GM21360 (cell line): ENCODE measurements around the gene EEF1A2.
"Not testable (repeated sequence)": the region's sequence is repeated elsewhere in the genome, so short reads cannot be mapped to it uniquely, and the experiment has no call there.

ENCODE experiments used
- ATAC-seq: cut with Tn5 transposase; IDR thresholded peaks from one replicate; pipeline ENCODE4 v1.9.1; 2021; ENCODE audit warnings: mild to moderate bottlenecking, moderate library complexity; ENCODE audit not compliant: unreplicated experiment

The EEF1A2 gene

GRCh38 chr20:63488315-63489251 lies 10.3 kb downstream of the EEF1A2 start:
- ATAC-seq: no peak

GRCh38 chr20:63487781-63488241 lies 11.1 kb downstream of the EEF1A2 start:
- no peak for ATAC-seq

- no peak for ATAC-seq
Observed at GRCh38 chr20:63487116-63487764, 11.6 kb downstream of the EEF1A2 start.

GRCh38 chr20:63486300-63486855 lies 12.5 kb downstream of the EEF1A2 start:
- ATAC-seq: no peak

- no peak for ATAC-seq
Observed at GRCh38 chr20:63484651-63485403, 14.1 kb downstream of the EEF1A2 start.

GRCh38 chr20:63484236-63484635 lies 14.6 kb downstream of the EEF1A2 start:
- ATAC-seq: no peak

- no peak for ATAC-seq
Observed at GRCh38 chr20:63483834-63484233, 15.0 kb downstream of the EEF1A2 start.

GRCh38 chr20:63482021-63482587 lies 16.8 kb downstream of the EEF1A2 start:
- ATAC-seq: no peak

GRCh38 chr20:63481503-63481902 lies 17.4 kb downstream of the EEF1A2 start:
- no peak for ATAC-seq

- not testable (repeated sequence) for ATAC-seq
Observed at GRCh38 chr20:63479695-63480419, 19.0 kb downstream of the EEF1A2 start.

- ATAC-seq: no peak
Observed at GRCh38 chr20:63478346-63479302, 20.3 kb downstream of the EEF1A2 start.

- no peak for ATAC-seq
Observed at GRCh38 chr20:63477944-63478343, 20.9 kb downstream of the EEF1A2 start.

- ATAC-seq: no peak
Observed at GRCh38 chr20:63477061-63477616, 21.7 kb downstream of the EEF1A2 start.

GRCh38 chr20:63475209-63475608 lies 23.7 kb downstream of the EEF1A2 start:
- ATAC-seq: no peak

GRCh38 chr20:63473555-63474449 lies 25.1 kb downstream of the EEF1A2 start:
- no peak for ATAC-seq

GRCh38 chr20:63472862-63473390 lies 26.0 kb downstream of the EEF1A2 start:
- no peak for ATAC-seq
